DOHH2 (cell line): ENCODE results near the gene LAMA4.

ENCODE experiments used
- H3F3A ChIP-seq: fragments of 200-600 bp; sonication (generic), shearing (Covaris generic); 2 replicates; pipeline ENCODE4 v1.6.0; 2016; ENCODE audit warnings: antibody characterized with exemption, mild to moderate bottlenecking; ENCODE audit not compliant: control insufficient read depth, insufficient read depth
- H3K27ac ChIP-seq: fragments of 200-600 bp; sonication (generic); 2 replicates; pipeline ENCODE4 v1.5.1; 2014; ENCODE audit warnings: low read depth, mild to moderate bottlenecking, low read length, moderate library complexity
- H3K27me3 ChIP-seq: fragments of 200-600 bp; sonication (generic); 2 replicates; pipeline ENCODE4 v1.6.1; 2014; ENCODE audit warnings: mild to moderate bottlenecking, low read length, mixed read lengths; ENCODE audit not compliant: control insufficient read depth
- H3K36me3 ChIP-seq: fragments of 200-600 bp; sonication (generic); 2 replicates; pipeline ENCODE4 v1.6.1; 2014; ENCODE audit warnings: mild to moderate bottlenecking, low read length, moderate library complexity, mixed read lengths; ENCODE audit not compliant: control insufficient read depth
- H3K4me1 ChIP-seq: fragments of 200-600 bp; sonication (generic); 2 replicates; pipeline ENCODE4 v1.6.1; 2014; ENCODE audit warnings: mild to moderate bottlenecking, low read length, mixed read lengths; ENCODE audit not compliant: control insufficient read depth
- H3K4me2 ChIP-seq: fragments of 200-600 bp; sonication (generic); 2 replicates; pipeline ENCODE4 v1.6.0; 2014; ENCODE audit warnings: mild to moderate bottlenecking, low read length, moderate library complexity
- H3K4me3 ChIP-seq: fragments of 200-600 bp; sonication (generic); 2 replicates; pipeline ENCODE4 v1.5.1; 2014; ENCODE audit warnings: mild to moderate bottlenecking, low read length, mixed read lengths
- H3K79me2 ChIP-seq: fragments of 200-600 bp; sonication (generic); 2 replicates; pipeline ENCODE4 v1.6.1; 2014; ENCODE audit warnings: mild to moderate bottlenecking, low read length, mixed read lengths; ENCODE audit not compliant: control insufficient read depth
- H3K9me2 ChIP-seq: fragments of 200-600 bp; sonication (generic); replicated peaks from 2 replicates; pipeline ENCODE4 v1.6.1; 2014; ENCODE audit warnings: mild to moderate bottlenecking, low read length, mixed read lengths; ENCODE audit not compliant: control insufficient read depth
- H3K9me3 ChIP-seq: fragments of 200-600 bp; sonication (generic); 2 replicates; pipeline ENCODE4 v1.6.1; 2014; ENCODE audit warnings: antibody characterized with exemption, low read length, mixed read lengths; ENCODE audit not compliant: control insufficient read depth, insufficient read depth
- H4K20me1 ChIP-seq: fragments of 200-600 bp; sonication (generic); 2 replicates; pipeline ENCODE4 v1.6.0; 2014; ENCODE audit warnings: low read depth, mild to moderate bottlenecking, antibody characterized with exemption, low read length, moderate library complexity; ENCODE audit not compliant: control insufficient read depth, insufficient read depth
- EZH2phosphoT487 ChIP-seq: fragments of 200-600 bp; sonication (generic); IDR thresholded peaks from 2 replicates; pipeline ENCODE4 v1.6.1; 2017; ENCODE audit warnings: borderline replicate concordance, mild to moderate bottlenecking, antibody characterized with exemption, low read length, moderate library complexity, mixed read lengths
- TF ChIP-seq, protein P1 (sequence below): fragments of 200-600 bp; sonication (generic); IDR thresholded peaks from one replicate; pipeline ENCODE4 v1.5.1; 2014; ENCODE audit warnings: antibody characterized with exemption, mild to moderate bottlenecking, low read depth, low read length; ENCODE audit not compliant: poor library complexity, severe bottlenecking

Gene LAMA4

GRCh38 chr6:112216662-112217551 lies 37.5 kb downstream of the LAMA4 start:
- no peaks in the 10 kb centered on the region for H3F3A ChIP-seq

GRCh38 chr6:112215488-112216284 lies 38.7 kb downstream of the LAMA4 start:
- H3K9me2 ChIP-seq: no peaks in the 10 kb centered on the region
- H3K79me2 ChIP-seq: no peaks in the 10 kb centered on the region
- no peak for TF ChIP-seq EZH2phosphoT487
- TF ChIP-seq, protein P1, sequence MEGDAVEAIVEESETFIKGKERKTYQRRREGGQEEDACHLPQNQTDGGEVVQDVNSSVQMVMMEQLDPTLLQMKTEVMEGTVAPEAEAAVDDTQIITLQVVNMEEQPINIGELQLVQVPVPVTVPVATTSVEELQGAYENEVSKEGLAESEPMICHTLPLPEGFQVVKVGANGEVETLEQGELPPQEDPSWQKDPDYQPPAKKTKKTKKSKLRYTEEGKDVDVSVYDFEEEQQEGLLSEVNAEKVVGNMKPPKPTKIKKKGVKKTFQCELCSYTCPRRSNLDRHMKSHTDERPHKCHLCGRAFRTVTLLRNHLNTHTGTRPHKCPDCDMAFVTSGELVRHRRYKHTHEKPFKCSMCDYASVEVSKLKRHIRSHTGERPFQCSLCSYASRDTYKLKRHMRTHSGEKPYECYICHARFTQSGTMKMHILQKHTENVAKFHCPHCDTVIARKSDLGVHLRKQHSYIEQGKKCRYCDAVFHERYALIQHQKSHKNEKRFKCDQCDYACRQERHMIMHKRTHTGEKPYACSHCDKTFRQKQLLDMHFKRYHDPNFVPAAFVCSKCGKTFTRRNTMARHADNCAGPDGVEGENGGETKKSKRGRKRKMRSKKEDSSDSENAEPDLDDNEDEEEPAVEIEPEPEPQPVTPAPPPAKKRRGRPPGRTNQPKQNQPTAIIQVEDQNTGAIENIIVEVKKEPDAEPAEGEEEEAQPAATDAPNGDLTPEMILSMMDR: no peak
- no peak overlapping the region for H3K4me2 ChIP-seq
- no peaks in the 10 kb centered on the region for H4K20me1 ChIP-seq
- no peaks in the 10 kb centered on the region for H3F3A ChIP-seq
- H3K36me3 ChIP-seq: no peaks in the 10 kb centered on the region
- H3K4me3 ChIP-seq: no peak overlapping the region
- no peaks in the 10 kb centered on the region for H3K27me3 ChIP-seq
- no peaks in the 10 kb centered on the region for H3K9me3 ChIP-seq
- no peaks in the 10 kb centered on the region for H3K4me1 ChIP-seq
- no peak overlapping the region for H3K27ac ChIP-seq

More at GRCh38 chr6:112216662-112217551, 37.5 kb downstream of the LAMA4 start:
- H3K27ac ChIP-seq: no peak overlapping the region
- H3K36me3 ChIP-seq: no peaks in the 10 kb centered on the region
- H3K4me2 ChIP-seq: no peak overlapping the region
- H3K9me3 ChIP-seq: no peaks in the 10 kb centered on the region
- no peaks in the 10 kb centered on the region for H3K9me2 ChIP-seq
- H3K27me3 ChIP-seq: no peaks in the 10 kb centered on the region
- H4K20me1 ChIP-seq: no peaks in the 10 kb centered on the region
- TF ChIP-seq, protein P1: no peak
- no peak for TF ChIP-seq EZH2phosphoT487
- H3K79me2 ChIP-seq: no peaks in the 10 kb centered on the region
- no peaks in the 10 kb centered on the region for H3K4me1 ChIP-seq
- no peak overlapping the region for H3K4me3 ChIP-seq

- no peaks in the 10 kb centered on the region for H3F3A ChIP-seq
- H3K79me2 ChIP-seq: no peaks in the 10 kb centered on the region
- H3K4me2 ChIP-seq: no peak overlapping the region
- H3K27me3 ChIP-seq: no peaks in the 10 kb centered on the region
- H3K36me3 ChIP-seq: no peaks in the 10 kb centered on the region
- no peaks in the 10 kb centered on the region for H4K20me1 ChIP-seq
- no peak overlapping the region for H3K4me3 ChIP-seq
- H3K9me3 ChIP-seq: no peaks in the 10 kb centered on the region
- H3K9me2 ChIP-seq: no peaks in the 10 kb centered on the region
- TF ChIP-seq EZH2phosphoT487: no peak
- TF ChIP-seq, protein P1: no peak
- no peaks in the 10 kb centered on the region for H3K4me1 ChIP-seq
- no peak overlapping the region for H3K27ac ChIP-seq
Measured at GRCh38 chr6:112214739-112215269, 39.6 kb downstream of the LAMA4 start.
